PFSK-1 (cell line): ENCODE data around the gene C3orf52.

Experiments
- FOXP2 ChIP-seq: optimal IDR thresholded peaks from 2 replicates; pipeline ENCODE3; 2011; ENCODE audit warnings: borderline replicate concordance, control low read depth, inconsistent platforms; ENCODE audit not compliant: insufficient read depth; ENCODE audit errors: extremely low read length, extremely low read depth
- POLR2AphosphoS5 ChIP-seq: IDR thresholded peaks from 2 replicates; pipeline ENCODE4 v1.6.1; 2012; ENCODE audit warnings: low read depth, mild to moderate bottlenecking, control low read depth, low read length, moderate library complexity
- REST ChIP-seq, 2 experiments: IDR thresholded peaks; 2 replicates each; pipeline versions ENCODE4 v1.6.1 to v1.8.0; 2011 to 2012; ENCODE audit warnings: low read depth in 2 of 2, low read length in 2 of 2, control low read depth in 1 of 2, inconsistent platforms in 1 of 2, mild to moderate bottlenecking in 1 of 2, moderate library complexity in 1 of 2; ENCODE audit not compliant: insufficient read depth in 1 of 2
- SIN3A ChIP-seq: IDR thresholded peaks from 2 replicates; pipeline ENCODE4 v1.6.1; 2012; ENCODE audit warnings: mild to moderate bottlenecking, low read length, moderate library complexity, borderline replicate concordance; ENCODE audit not compliant: insufficient read depth
- TAF1 ChIP-seq: IDR thresholded peaks from 2 replicates; pipeline ENCODE4 v1.6.1; 2012; ENCODE audit warnings: low read length, control low read depth, borderline replicate concordance; ENCODE audit not compliant: insufficient read depth

C3orf52 gene

GRCh38 chr3:112078125-112079083 lies 7.8 kb upstream of the C3orf52 start:
- TF ChIP-seq REST (IDR thresholded peaks at IDR 0.05; ENCODE audit: insufficient read depth in 1 of 2, low read depth in 2 of 2, low read length in 2 of 2) (no peak), FOXP2 (no peak), POLR2AphosphoS5 (no peak), TAF1 (no peak), SIN3A (no peak)

- TF ChIP-seq TAF1: no peak
- no peak for TF ChIP-seq REST (IDR thresholded peaks at IDR 0.05; ENCODE audit: insufficient read depth in 1 of 2, low read depth in 2 of 2, low read length in 2 of 2)
- TF ChIP-seq SIN3A: no peak
- TF ChIP-seq POLR2AphosphoS5: no peak
- no peak for TF ChIP-seq FOXP2
These were observed 3.0 kb upstream of the C3orf52 start for GRCh38 chr3:112083239-112083638.

- TF ChIP-seq SIN3A (no peak), TAF1 (no peak), REST (IDR thresholded peaks at IDR 0.05; ENCODE audit: insufficient read depth in 1 of 2, low read depth in 2 of 2, low read length in 2 of 2) (no peak), POLR2AphosphoS5 (no peak), FOXP2 (no peak)
These were observed 1.0 kb upstream of the C3orf52 start for GRCh38 chr3:112084980-112085705.

- TF ChIP-seq REST (IDR thresholded peaks at IDR 0.05; ENCODE audit: insufficient read depth in 1 of 2, low read depth in 2 of 2, low read length in 2 of 2) (no peak), POLR2AphosphoS5 (no peak), FOXP2 (no peak)
These were observed 484 bp upstream of the C3orf52 start for GRCh38 chr3:112085735-112086075.
